ENCODE data around the gene PEX3.

GRCh38 chr6:143507358-143508145 lies 56.9 kb downstream of the PEX3 start:
- no peak for TF ChIP-seq CTCF (IDR thresholded peaks at IDR 0.05; ENCODE audit: low read length)
- no peak for TF ChIP-seq EZH2 (optimal IDR thresholded peaks at IDR 0.05; ENCODE audit: low read depth, low read length)
- TF ChIP-seq EZH2phosphoT487 (IDR thresholded peaks at IDR 0.05; ENCODE audit: low read length) = no peak

All from MM.1S (cell line).